T-helper 1 cell treated with Interleukin-12 subunit alpha and Interleukin-12 subunit beta and Interleukin-4 antibody, amounts not matched to agents 30 μg/mL and 1 μg/mL, for 36 hours (primary cell): ENCODE results near the gene DOCK3.
"Not testable (repeated sequence)": the region's sequence is repeated elsewhere in the genome, so short reads cannot be mapped to it uniquely, and the experiment has no call there.

ENCODE experiments used
- H3K27ac Mint-ChIP-seq: one replicate; pipeline ENCODE4 v1.8.0; 2021; ENCODE audit warnings: mild to moderate bottlenecking, mixed read lengths
- H3K27me3 Mint-ChIP-seq: one replicate; pipeline ENCODE4 v1.8.0; 2021; ENCODE audit warnings: low read depth, mixed read lengths
- H3K36me3 Mint-ChIP-seq: one replicate; pipeline ENCODE4 v1.8.0; 2021; ENCODE audit warnings: low read depth, mixed read lengths
- H3K4me1 Mint-ChIP-seq: one replicate; pipeline ENCODE4 v1.8.0; 2021; ENCODE audit warnings: low read depth, mixed read lengths
- H3K4me3 Mint-ChIP-seq: one replicate; pipeline ENCODE4 v1.8.0; 2021; ENCODE audit warnings: mild to moderate bottlenecking, moderate library complexity, mixed read lengths
- H3K9me3 Mint-ChIP-seq: one replicate; pipeline ENCODE4 v1.8.0; 2021; ENCODE audit warnings: mixed read lengths

DOCK3 gene

GRCh38 chr3:51190827-51191226 lies 516.1 kb downstream of the DOCK3 start:
- Mint-ChIP-seq H3K36me3 (no peaks in the 10 kb centered on the region), H3K9me3 (peaks cover 4% of the 10 kb centered on the region), H3K4me1 (peaks cover 4% of the 10 kb centered on the region), H3K4me3 (no peak overlapping the region), H3K27ac (no peak overlapping the region), H3K27me3 (peaks cover 3% of the 10 kb centered on the region)

GRCh38 chr3:51191768-51192167 lies 517.0 kb downstream of the DOCK3 start:
- H3K36me3 Mint-ChIP-seq = no peaks in the 10 kb centered on the region
- H3K27me3 Mint-ChIP-seq = no peaks in the 10 kb centered on the region
- peaks cover 6% of the 10 kb centered on the region for H3K9me3 Mint-ChIP-seq
- no peak overlapping the region for H3K27ac Mint-ChIP-seq
- H3K4me3 Mint-ChIP-seq = no peak overlapping the region
- peaks cover 4% of the 10 kb centered on the region for H3K4me1 Mint-ChIP-seq

GRCh38 chr3:51198477-51198876 lies 523.8 kb downstream of the DOCK3 start:
- Mint-ChIP-seq H3K4me1 (peaks cover 4% of the 10 kb centered on the region), H3K36me3 (no peaks in the 10 kb centered on the region), H3K9me3 (peaks cover 15% of the 10 kb centered on the region), H3K27ac (no peak overlapping the region), H3K27me3 (no peaks in the 10 kb centered on the region), H3K4me3 (no peak overlapping the region)

- not testable (repeated sequence) for H3K4me3 Mint-ChIP-seq, H3K27ac Mint-ChIP-seq, H3K4me1 Mint-ChIP-seq, H3K36me3 Mint-ChIP-seq, H3K27me3 Mint-ChIP-seq
- H3K9me3 Mint-ChIP-seq = peaks cover 15% of the 10 kb centered on the region
Measured at GRCh38 chr3:51199296-51199695, 524.6 kb downstream of the DOCK3 start.

- H3K36me3 Mint-ChIP-seq = no peaks in the 10 kb centered on the region
- no peaks in the 10 kb centered on the region for H3K4me1 Mint-ChIP-seq
- peaks cover 5% of the 10 kb centered on the region for H3K9me3 Mint-ChIP-seq
- no peak overlapping the region for H3K27ac Mint-ChIP-seq
- H3K4me3 Mint-ChIP-seq = no peak overlapping the region
- no peaks in the 10 kb centered on the region for H3K27me3 Mint-ChIP-seq
Measured at GRCh38 chr3:51216291-51216690, 541.6 kb downstream of the DOCK3 start.

GRCh38 chr3:51221959-51222358 lies 547.2 kb downstream of the DOCK3 start:
- H3K27me3 Mint-ChIP-seq = no peaks in the 10 kb centered on the region
- H3K4me3 Mint-ChIP-seq = no peak overlapping the region
- no peaks in the 10 kb centered on the region for H3K36me3 Mint-ChIP-seq
- H3K4me1 Mint-ChIP-seq = no peaks in the 10 kb centered on the region
- no peaks in the 10 kb centered on the region for H3K9me3 Mint-ChIP-seq
- H3K27ac Mint-ChIP-seq = no peak overlapping the region

- Mint-ChIP-seq H3K27me3 (no peaks in the 10 kb centered on the region), H3K4me3 (no peak overlapping the region), H3K9me3 (no peaks in the 10 kb centered on the region), H3K36me3 (no peaks in the 10 kb centered on the region), H3K27ac (no peak overlapping the region), H3K4me1 (no peaks in the 10 kb centered on the region)
Measured at GRCh38 chr3:51224283-51224682, 549.6 kb downstream of the DOCK3 start.

- H3K36me3 Mint-ChIP-seq = no peaks in the 10 kb centered on the region
- H3K4me3 Mint-ChIP-seq = no peak overlapping the region
- H3K27ac Mint-ChIP-seq = no peak overlapping the region
- no peaks in the 10 kb centered on the region for H3K27me3 Mint-ChIP-seq
- H3K4me1 Mint-ChIP-seq = no peaks in the 10 kb centered on the region
- no peaks in the 10 kb centered on the region for H3K9me3 Mint-ChIP-seq
Measured at GRCh38 chr3:51224843-51225242, 550.1 kb downstream of the DOCK3 start.

GRCh38 chr3:51242939-51243338 lies 568.2 kb downstream of the DOCK3 start:
- Mint-ChIP-seq H3K36me3 (no peaks in the 10 kb centered on the region), H3K27me3 (no peaks in the 10 kb centered on the region), H3K4me1 (no peaks in the 10 kb centered on the region), H3K27ac (no peak overlapping the region), H3K9me3 (peaks cover 8% of the 10 kb centered on the region), H3K4me3 (no peak overlapping the region)

- Mint-ChIP-seq H3K27ac (no peak overlapping the region), H3K27me3 (no peaks in the 10 kb centered on the region), H3K4me3 (no peak overlapping the region), H3K4me1 (no peaks in the 10 kb centered on the region), H3K9me3 (peaks cover 4% of the 10 kb centered on the region), H3K36me3 (no peaks in the 10 kb centered on the region)
Measured at GRCh38 chr3:51243924-51244323, 569.2 kb downstream of the DOCK3 start.

GRCh38 chr3:51245867-51246266 lies 571.1 kb downstream of the DOCK3 start:
- H3K4me1 Mint-ChIP-seq = no peaks in the 10 kb centered on the region
- H3K36me3 Mint-ChIP-seq = no peaks in the 10 kb centered on the region
- no peaks in the 10 kb centered on the region for H3K27me3 Mint-ChIP-seq
- H3K9me3 Mint-ChIP-seq = peaks cover 4% of the 10 kb centered on the region
- H3K27ac Mint-ChIP-seq = no peak overlapping the region
- no peak overlapping the region for H3K4me3 Mint-ChIP-seq

- Mint-ChIP-seq H3K9me3 (peaks cover 10% of the 10 kb centered on the region), H3K36me3 (no peaks in the 10 kb centered on the region)
Measured at GRCh38 chr3:51257870-51258269, 583.1 kb downstream of the DOCK3 start.

GRCh38 chr3:51264166-51264565 lies 589.4 kb downstream of the DOCK3 start:
- not testable (repeated sequence) for H3K27me3 Mint-ChIP-seq, H3K4me3 Mint-ChIP-seq, H3K9me3 Mint-ChIP-seq, H3K36me3 Mint-ChIP-seq, H3K4me1 Mint-ChIP-seq, H3K27ac Mint-ChIP-seq

More at GRCh38 chr3:51257870-51258269, 583.1 kb downstream of the DOCK3 start:
- no peak overlapping the region for H3K27ac Mint-ChIP-seq
- H3K4me3 Mint-ChIP-seq = no peak overlapping the region
- peaks cover 5% of the 10 kb centered on the region for H3K27me3 Mint-ChIP-seq
- H3K4me1 Mint-ChIP-seq = no peaks in the 10 kb centered on the region

GRCh38 chr3:51268132-51268531 lies 593.4 kb downstream of the DOCK3 start:
- H3K4me3 Mint-ChIP-seq = no peak overlapping the region
- no peaks in the 10 kb centered on the region for H3K36me3 Mint-ChIP-seq
- no peak overlapping the region for H3K27ac Mint-ChIP-seq
- H3K9me3 Mint-ChIP-seq = no peaks in the 10 kb centered on the region
- no peaks in the 10 kb centered on the region for H3K27me3 Mint-ChIP-seq
- H3K4me1 Mint-ChIP-seq = peaks cover 5% of the 10 kb centered on the region

GRCh38 chr3:51269466-51269865 lies 594.7 kb downstream of the DOCK3 start:
- Mint-ChIP-seq H3K27me3 (no peaks in the 10 kb centered on the region), H3K4me3 (no peak overlapping the region), H3K9me3 (no peaks in the 10 kb centered on the region), H3K4me1 (peaks cover 5% of the 10 kb centered on the region), H3K36me3 (no peaks in the 10 kb centered on the region), H3K27ac (no peak overlapping the region)

GRCh38 chr3:51270559-51270958 lies 595.8 kb downstream of the DOCK3 start:
- H3K27me3 Mint-ChIP-seq = no peaks in the 10 kb centered on the region
- H3K4me1 Mint-ChIP-seq = peaks cover 7% of the 10 kb centered on the region
- no peaks in the 10 kb centered on the region for H3K9me3 Mint-ChIP-seq
- no peaks in the 10 kb centered on the region for H3K36me3 Mint-ChIP-seq
- H3K27ac Mint-ChIP-seq = no peak overlapping the region
- H3K4me3 Mint-ChIP-seq = no peak overlapping the region
